K562 (cell line): ENCODE data around the gene CACNA1C. TPM values are rescaled to one million over a fixed set of nuclear protein-coding genes. Genes with fewer than 3 reads are reported as not detected.

ENCODE experiments used
- ATAC-seq: fragments of 200-7000 bp; cut with Tn5 transposase; 3 replicates; pipeline ENCODE4 v1.9.1; 2020; ENCODE audit warnings: moderate library complexity
- BruUV-seq: library from RNA; stranded (reverse); fragments of 400-500 nt; replicated peaks from 2 replicates; lab custom pipeline; 2021; lab: Mats Ljungman, UMichigan
- CTCF ChIA-PET: fragments of 300-600 bp; formaldehyde crosslinking; extraction: SDS; loops from one replicate; lab custom pipeline; 2021; ENCODE audit warnings: low intra/inter-chr PET ratio; lab: Yijun Ruan, JAX
- POLR2A ChIA-PET: fragments of 300-600, 350-650 bp; sonication (Branson Sonifier 250); formaldehyde crosslinking; extraction: SDS; loops from one replicate; lab custom pipeline; 2021; ENCODE audit warnings: antibody characterized with exemption, inconsistent platforms; lab: Yijun Ruan, JAX
- DNase-seq, 4 experiments: peaks; one replicate each; pipeline versions ENCODE4 v3.0.0 to v3.0.0-alpha.2; 2011 to 2018; ENCODE audit warnings: low spot score in 3 of 4, mixed read lengths in 3 of 4; ENCODE audit errors: extremely low read depth in 1 of 4
- FAIRE-seq: peaks from 2 replicates; lab custom pipeline; 2011; peaks lifted over from hg19 to GRCh38; lab: Jason Lieb, UNC
- H2AFZ ChIP-seq: 2 replicates; pipeline ENCODE4 v1.6.0; 2011; ENCODE audit warnings: low read depth, low read length, control low read depth, inconsistent platforms
- H3K27ac ChIP-seq: fragments of 200-600 bp; 3 replicates; pipeline ENCODE4 v1.8.0; 2011; ENCODE audit warnings: low read depth, mild to moderate bottlenecking, control low read depth, inconsistent platforms, low read length, moderate library complexity, mixed read lengths; ENCODE audit errors: extremely low read depth
- H3K27me3 ChIP-seq, 2 experiments: fragments of 300-600 bp in 1 of 2; 2 replicates in 1 of 2; 3 replicates in 1 of 2; pipeline versions ENCODE4 v1.6.0 to v1.8.0; 2011; ENCODE audit warnings: inconsistent platforms in 2 of 2, low read length in 2 of 2, mild to moderate bottlenecking in 1 of 2, mixed read lengths in 1 of 2, moderate library complexity in 1 of 2; ENCODE audit not compliant: control insufficient read depth in 2 of 2, insufficient read depth in 2 of 2
- H3K36me3 ChIP-seq: fragments of 300-600 bp; 3 replicates; pipeline ENCODE4 v1.8.0; 2011; ENCODE audit warnings: mild to moderate bottlenecking, low read length, inconsistent platforms; ENCODE audit not compliant: control insufficient read depth, insufficient read depth
- H3K4me1 ChIP-seq, 2 experiments: fragments of 200-600 bp in 1 of 2; replicated peaks in 1 of 2; 2 replicates in 1 of 2; 3 replicates in 1 of 2; pipeline versions ENCODE4 v1.5.1 to v1.8.0; 2011; ENCODE audit warnings: inconsistent platforms in 2 of 2, low read length in 2 of 2, mild to moderate bottlenecking in 1 of 2, mixed read lengths in 1 of 2, moderate library complexity in 1 of 2; ENCODE audit not compliant: control insufficient read depth in 2 of 2, insufficient read depth in 2 of 2
- H3K4me2 ChIP-seq: 2 replicates; pipeline ENCODE4 v1.6.1; 2011; ENCODE audit warnings: low read length, control low read depth, inconsistent platforms, mixed read lengths; ENCODE audit not compliant: insufficient read depth
- H3K4me3 ChIP-seq: fragments of 200-600 bp; sonication (generic), shearing (Covaris generic); 2 replicates; pipeline ENCODE4 v1.5.1; 2016; ENCODE audit warnings: control low read depth, inconsistent platforms
- H3K79me2 ChIP-seq: fragments of 200-600 bp; 3 replicates; pipeline ENCODE4 v1.8.0; 2011; ENCODE audit warnings: low read length, inconsistent platforms; ENCODE audit not compliant: control insufficient read depth, insufficient read depth
- H3K9ac ChIP-seq, 2 experiments: 2 replicates each; pipeline versions ENCODE4 v1.6.0 to v1.6.1; 2011; ENCODE audit warnings: low read depth in 2 of 2, low read length in 2 of 2, control low read depth in 1 of 2, inconsistent platforms in 1 of 2, mild to moderate bottlenecking in 1 of 2, mixed read lengths in 1 of 2; ENCODE audit not compliant: insufficient read depth in 1 of 2
- H3K9me1 ChIP-seq: one replicate; pipeline ENCODE4 v1.6.0; 2011; ENCODE audit warnings: inconsistent platforms, mild to moderate bottlenecking, low read length, moderate library complexity; ENCODE audit not compliant: control insufficient read depth, insufficient read depth
- H3K9me3 ChIP-seq: replicated peaks from 2 replicates; pipeline ENCODE4 v1.5.1; 2011; ENCODE audit warnings: low read depth, low read length, inconsistent platforms; ENCODE audit not compliant: control insufficient read depth, insufficient read depth
- H4K20me1 ChIP-seq: replicated peaks from 2 replicates; pipeline ENCODE4 v1.6.1; 2011; ENCODE audit warnings: low read length, inconsistent platforms, mixed read lengths; ENCODE audit not compliant: control insufficient read depth, insufficient read depth
- CBX1 ChIP-seq: sonication (generic); IDR thresholded peaks from 2 replicates; pipeline ENCODE4 v1.6.1; 2016; ENCODE audit warnings: antibody characterized with exemption, low read depth, mild to moderate bottlenecking
- HNRNPK ChIP-seq: fragments of 200-400 bp; formaldehyde crosslinking; IDR thresholded peaks from one replicate; pipeline ENCODE4 v1.6.1; 2018; ENCODE audit warnings: mild to moderate bottlenecking, low read depth, low read length; ENCODE audit not compliant: poor library complexity, severe bottlenecking
- MGA ChIP-seq: fragments of 450-650 bp; IDR thresholded peaks from 2 replicates; pipeline ENCODE4 v1.6.1; 2016; ENCODE audit warnings: mild to moderate bottlenecking, moderate library complexity
- NELFE ChIP-seq: IDR thresholded peaks from 2 replicates; pipeline ENCODE4 v1.6.1; 2011; ENCODE audit warnings: mild to moderate bottlenecking; ENCODE audit not compliant: insufficient read depth, insufficient read length
- POLR2H ChIP-seq: IDR thresholded peaks from 2 replicates; pipeline ENCODE4 v1.6.1; 2016; ENCODE audit warnings: missing genetic modification characterization, low read depth, mild to moderate bottlenecking, control low read depth, missing compliant biosample characterization, moderate library complexity
- PTTG1 ChIP-seq: fragments of 450-650 bp; IDR thresholded peaks from 2 replicates; pipeline ENCODE4 v1.6.1; 2016; ENCODE audit warnings: low read depth, mild to moderate bottlenecking, missing genetic modification characterization, missing compliant biosample characterization
- RBBP5 ChIP-seq: fragments of 200-600 bp; sonication (generic); IDR thresholded peaks from 2 replicates; pipeline ENCODE4 v1.6.1; 2012; ENCODE audit warnings: borderline replicate concordance, mild to moderate bottlenecking, low read length, control low read depth, inconsistent platforms; ENCODE audit not compliant: insufficient read depth, poor library complexity, severe bottlenecking
- RBM39 ChIP-seq: fragments of 200-400 bp; formaldehyde crosslinking; optimal IDR thresholded peaks from 2 replicates; pipeline ENCODE3; 2018; ENCODE audit warnings: low read depth, low read length
- ZNF143 ChIP-seq: sonication (generic); formaldehyde crosslinking; IDR thresholded peaks from 2 replicates; pipeline ENCODE4 v1.9.0; 2022; ENCODE audit warnings: mild to moderate bottlenecking, missing genetic modification reagents
- ZNF311 ChIP-seq: fragments of 250-450 bp; sonication (Bioruptor Pico); IDR thresholded peaks from 2 replicates; pipeline ENCODE4 v1.4.0; 2020; ENCODE audit warnings: mild to moderate bottlenecking, moderate library complexity
- WGBS: fragments of 100-300 bp; shearing (Covaris generic); methylation state at CpG from one replicate; pipeline ENCODE4 v1.1.6; 2016; ENCODE audit warnings: low coverage, mixed read lengths; ENCODE audit not compliant: insufficient coverage; ENCODE audit errors: missing lambda C conversion rate; 5-methylcytosine and 5-hydroxymethylcytosine counted together
- in situ Hi-C: fragments of 300-500 bp; cut with MboI; formaldehyde crosslinking; loops from 4 replicates; pipeline ENCODE4 v1.15.0; 2018; ENCODE audit warnings: inconsistent platforms, mixed read lengths
- intact Hi-C: fragments of 100-400 bp; cut with micrococcal nuclease; formaldehyde crosslinking; loops from 2 replicates; pipeline ENCODE4 v1.14.2; 2022
- polyA plus RNA-seq, 8 experiments: library from polyadenylated mRNA; depleted of rRNA in 4 of 8; stranded (reverse) in 5 of 8; unstranded in 3 of 8; fragments of >200 nt; fragmentation: Nextera tagmentation in 2 of 8; fragmentation: Illumina TruSeq in 1 of 8; extraction: Ambion mirVana in 2 of 8; extraction: Trizol in 1 of 8; gene quantifications; 2 replicates each; pipeline versions ENCODE4 v1.2.1 to v1.2.3, GENCODE V29; 2011 to 2014; ENCODE audit warnings: inconsistent platforms in 1 of 8, missing spikeins in 1 of 8
- total RNA-seq, 7 experiments: library from RNA; depleted of rRNA in 6 of 7; stranded (reverse); fragments of >200 nt in 6 of 7; fragmentation: Illumina TruSeq in 2 of 7; extraction: Trizol in 2 of 7; gene quantifications; 2 replicates each; pipeline versions ENCODE4 v1.2.1 to v1.2.3, GENCODE V29; 2011 to 2021; ENCODE audit warnings: low replicate concordance in 1 of 7

CACNA1C gene
- total and polyA plus RNA-seq, 9 of the 15 experiments (the other 6 are each of a cell fraction or from before 2014, with no cell fraction given) = not detected

- Histone ChIP-seq H4K20me1 (no peaks in the 10 kb centered on the region), H3K9ac (no peak overlapping the region), H3K4me2 (no peak overlapping the region), H3K4me3 (no peak overlapping the region), H2AFZ (no peak overlapping the region), H3K79me2 (no peaks in the 10 kb centered on the region), H3K27ac (no peak overlapping the region), H3K36me3 (no peaks in the 10 kb centered on the region), H3K9me1 (no peaks in the 10 kb centered on the region), H3K4me1 (peaks cover 0 to 6% of the 10 kb centered on the region in 2 experiments; a peak in 1 of 5 replicates), H3K27me3 (peaks cover 4 to 53% of the 10 kb centered on the region in 2 experiments; a peak in 4 of 5 replicates), H3K9me3 (no peaks in the 10 kb centered on the region)
- DNase-seq (no peak), ATAC-seq (no peak), FAIRE-seq (no peak)
- ChIA-PET CTCF (no interaction called here), POLR2A (no interaction called here)
- in situ Hi-C loops = no loop called here
- no TSS peak for BruUV-seq
- intact Hi-C loops = no loop called here
- WGBS = 2% methylated on average over 16 of the region's 16 CpGs
- TF ChIP-seq ZNF143 (CRISPR knock-in tag) (no peak), PTTG1 (tag) (no peak), NELFE (no peak), ZNF311 (CRISPR knock-in tag) (no peak), RBM39 (no peak), HNRNPK (no peak), POLR2H (no peak), RBBP5 (no peak), MGA (no peak), CBX1 (no peak)
Measured at GRCh38 chr12:2649201-2650030, 596.6 kb downstream of the CACNA1C start.
